GM19372 (cell line): ENCODE data around the gene RDH5.

Experiments used
- ATAC-seq: cut with Tn5 transposase; IDR thresholded peaks from one replicate; pipeline ENCODE4 v1.9.1; 2021; ENCODE audit warnings: mild to moderate bottlenecking, low read depth, moderate library complexity; ENCODE audit not compliant: unreplicated experiment

Gene RDH5, protein sequence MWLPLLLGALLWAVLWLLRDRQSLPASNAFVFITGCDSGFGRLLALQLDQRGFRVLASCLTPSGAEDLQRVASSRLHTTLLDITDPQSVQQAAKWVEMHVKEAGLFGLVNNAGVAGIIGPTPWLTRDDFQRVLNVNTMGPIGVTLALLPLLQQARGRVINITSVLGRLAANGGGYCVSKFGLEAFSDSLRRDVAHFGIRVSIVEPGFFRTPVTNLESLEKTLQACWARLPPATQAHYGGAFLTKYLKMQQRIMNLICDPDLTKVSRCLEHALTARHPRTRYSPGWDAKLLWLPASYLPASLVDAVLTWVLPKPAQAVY

DNA sequence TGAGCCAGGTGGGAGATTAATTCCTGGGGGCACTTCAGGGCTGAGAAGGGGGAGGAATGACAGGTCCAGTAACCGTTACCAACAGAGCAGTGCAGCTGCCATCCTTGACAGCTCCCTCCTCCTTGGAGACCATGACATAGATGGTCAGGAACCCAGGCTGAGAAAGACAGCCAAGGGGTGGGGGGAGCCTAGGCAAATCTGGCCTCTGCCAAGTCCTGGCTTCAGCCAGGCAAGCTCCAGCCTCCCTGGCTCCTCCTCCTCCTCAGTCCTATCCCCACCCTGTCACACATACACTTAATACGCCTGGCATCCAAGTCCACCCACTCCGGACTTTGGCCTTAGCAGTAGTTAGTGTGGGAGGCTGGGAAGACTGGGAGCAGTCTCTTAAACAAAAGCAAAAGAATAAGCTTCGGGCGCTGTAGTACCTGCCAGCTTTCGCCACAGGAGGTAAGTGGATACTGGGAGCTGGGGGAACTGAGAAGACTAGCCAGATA is at the start of gene RDH5:
Gene RDH5 (plus strand): TSS at position 323 of the 494 bp plus-strand sequence. CDS start 792 bp downstream, outside the sequence.
- ATAC-seq = no peak

DNA sequence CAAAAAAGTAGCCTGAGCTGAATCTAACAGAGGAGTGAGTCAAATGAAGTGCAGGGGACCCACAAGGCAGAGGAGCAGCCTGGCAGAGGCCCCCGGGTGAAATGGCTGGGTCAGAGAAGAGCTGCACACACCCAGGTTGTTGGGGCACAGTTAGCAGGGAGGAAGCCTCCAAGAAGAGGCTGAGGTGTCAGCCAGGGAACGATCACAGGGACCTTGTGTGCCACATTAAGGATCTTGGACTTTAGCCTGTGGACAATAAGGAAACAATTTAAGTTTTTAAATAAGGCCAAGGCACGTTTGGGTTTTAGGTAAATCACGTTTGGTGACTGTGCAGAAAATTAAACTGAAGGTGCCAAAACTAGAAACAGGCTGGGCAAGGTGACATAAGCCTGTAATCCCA is 48.4 kb upstream of the RDH5 start:
- ATAC-seq = no peak

DNA sequence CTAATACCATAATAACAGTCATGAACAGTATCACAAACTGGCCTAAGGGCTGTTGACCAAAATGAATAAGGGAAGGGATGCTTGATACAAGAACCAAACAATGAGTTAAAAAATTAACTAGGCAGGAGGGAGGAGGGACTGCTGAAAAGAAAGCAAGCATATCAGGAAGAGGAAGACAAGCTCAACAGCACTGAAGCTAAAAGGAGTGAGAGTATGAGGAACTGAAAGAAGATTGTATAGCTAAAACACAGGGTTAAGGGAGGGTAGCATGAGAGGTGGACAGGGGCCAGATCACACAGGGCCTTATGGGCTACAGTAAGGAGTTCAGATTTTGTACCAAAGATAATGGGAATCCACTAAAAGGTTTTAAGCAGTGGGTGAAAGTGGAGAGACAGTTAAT is 46.6 kb upstream of the RDH5 start:
- ATAC-seq = peak; percentile 100

DNA sequence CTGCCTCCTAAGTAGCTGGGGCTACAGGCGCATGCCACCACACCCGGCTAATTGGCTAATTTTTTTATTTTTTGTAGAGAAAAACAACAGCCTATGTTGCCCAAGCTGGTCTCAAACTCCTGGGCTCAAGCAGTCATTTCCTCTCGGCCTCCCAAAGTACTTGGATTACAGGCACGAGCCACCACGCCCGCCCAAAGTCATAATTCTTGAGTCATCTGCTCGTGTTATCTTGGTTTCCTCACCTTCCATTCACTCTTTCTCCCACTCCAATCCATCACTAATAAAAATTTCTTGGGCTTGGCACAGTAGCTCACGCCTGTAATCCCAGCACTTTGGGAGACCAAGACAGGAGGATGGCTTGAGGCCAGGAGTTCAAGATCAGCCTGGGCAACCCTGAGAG is 44.5 kb upstream of the RDH5 start:
- no peak for ATAC-seq

DNA sequence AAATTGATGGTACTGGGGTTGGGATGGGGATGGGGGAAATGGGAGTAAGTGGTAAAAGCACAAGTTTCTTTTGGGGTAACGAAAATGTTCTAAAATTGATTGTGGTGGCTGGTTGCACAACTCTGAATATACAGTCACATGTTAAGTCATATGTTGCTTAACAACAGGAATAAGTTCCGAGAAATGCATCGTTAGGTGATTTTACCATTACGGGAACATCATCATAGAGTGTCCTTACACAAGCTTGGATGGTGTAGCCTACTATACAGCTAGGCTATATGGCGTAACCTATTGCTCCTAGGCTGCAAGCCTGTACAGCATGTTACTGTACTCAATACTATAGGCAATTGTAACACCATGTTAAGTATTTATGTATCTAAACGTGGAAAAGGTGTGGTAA is 43.5 kb upstream of the RDH5 start:
- no peak for ATAC-seq

DNA sequence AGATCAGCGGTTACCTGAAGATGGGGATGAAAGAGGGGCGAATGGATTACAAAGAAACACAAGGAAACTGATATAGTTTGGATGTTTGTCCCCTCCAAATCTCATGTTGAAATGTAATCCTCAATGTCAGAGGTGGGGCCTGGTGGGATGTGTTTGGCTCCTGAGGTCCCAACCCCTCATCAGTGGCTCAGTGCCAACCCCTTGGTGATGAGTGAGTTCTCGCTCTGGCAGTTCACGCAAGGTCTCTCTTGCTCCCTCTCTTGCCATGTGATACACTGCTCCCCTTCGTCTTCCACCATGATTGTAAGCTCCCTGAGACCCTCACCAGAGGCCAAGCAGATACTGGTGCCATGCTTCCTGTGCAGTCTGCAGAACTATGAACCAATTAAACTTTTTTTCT is 40.5 kb upstream of the RDH5 start:
- ATAC-seq = no peak

DNA sequence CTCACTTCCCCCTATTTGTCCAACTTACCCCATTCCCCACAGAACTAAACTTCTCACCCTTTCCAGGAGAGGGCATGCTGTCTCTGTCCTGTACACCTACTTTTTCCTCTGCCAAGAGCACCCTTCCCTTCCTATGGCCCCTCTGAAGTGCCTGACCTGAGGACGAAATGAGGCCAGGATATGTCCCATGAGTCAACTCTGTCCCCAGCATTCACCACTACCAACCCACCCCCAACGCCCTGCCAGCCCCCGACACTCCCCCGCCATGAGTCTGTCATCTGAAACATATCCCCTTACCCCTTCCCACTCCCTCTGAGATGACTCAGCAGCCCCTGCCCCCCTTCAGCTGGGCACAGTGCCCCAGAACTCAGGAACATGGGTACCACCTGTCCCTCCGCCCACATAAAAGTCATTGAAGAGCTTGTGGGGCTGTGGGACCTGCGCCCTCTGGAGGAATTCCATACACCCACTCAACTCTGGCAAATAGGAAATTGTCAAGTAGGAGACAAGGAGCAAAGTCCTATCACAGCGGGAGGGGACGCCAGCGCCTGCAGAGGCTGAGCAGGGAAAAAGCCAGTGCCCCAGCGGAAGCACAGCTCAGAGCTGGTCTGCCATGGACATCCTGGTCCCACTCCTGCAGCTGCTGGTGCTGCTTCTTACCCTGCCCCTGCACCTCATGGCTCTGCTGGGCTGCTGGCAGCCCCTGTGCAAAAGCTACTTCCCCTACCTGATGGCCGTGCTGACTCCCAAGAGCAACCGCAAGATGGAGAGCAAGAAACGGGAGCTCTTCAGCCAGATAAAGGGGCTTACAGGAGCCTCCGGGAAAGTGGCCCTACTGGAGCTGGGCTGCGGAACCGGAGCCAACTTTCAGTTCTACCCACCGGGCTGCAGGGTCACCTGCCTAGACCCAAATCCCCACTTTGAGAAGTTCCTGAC is 38.8 kb upstream of the RDH5 start:
- no peak for ATAC-seq

DNA sequence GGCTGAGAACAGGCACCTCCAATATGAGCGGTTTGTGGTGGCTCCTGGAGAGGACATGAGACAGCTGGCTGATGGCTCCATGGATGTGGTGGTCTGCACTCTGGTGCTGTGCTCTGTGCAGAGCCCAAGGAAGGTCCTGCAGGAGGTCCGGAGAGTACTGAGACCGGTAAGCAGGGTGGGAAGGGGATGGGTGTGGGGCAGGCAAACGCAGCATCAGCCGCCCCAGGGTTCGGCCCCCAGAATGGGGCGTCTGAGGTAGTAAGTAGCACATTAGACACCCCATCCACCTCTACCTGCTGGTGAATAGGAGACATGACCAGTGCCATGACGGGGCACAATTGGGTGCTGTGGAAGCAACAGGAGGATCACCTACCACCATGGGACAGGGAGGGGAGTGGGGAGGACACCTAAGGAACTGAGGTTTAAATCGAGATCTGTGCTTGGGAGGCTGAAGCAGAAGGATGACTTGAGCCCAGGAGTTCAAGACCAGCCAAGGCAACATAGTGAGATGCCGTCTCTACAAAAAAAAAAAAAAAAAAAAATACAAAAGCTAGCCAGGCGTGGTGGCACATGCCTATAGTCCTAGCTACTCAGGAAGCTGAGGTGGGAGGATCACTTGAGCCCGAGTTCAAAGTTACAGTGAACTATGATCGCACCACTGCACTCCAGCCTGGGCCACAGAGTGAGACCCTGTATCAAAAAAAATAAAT is 38.0 kb upstream of the RDH5 start:
- no peak for ATAC-seq

DNA sequence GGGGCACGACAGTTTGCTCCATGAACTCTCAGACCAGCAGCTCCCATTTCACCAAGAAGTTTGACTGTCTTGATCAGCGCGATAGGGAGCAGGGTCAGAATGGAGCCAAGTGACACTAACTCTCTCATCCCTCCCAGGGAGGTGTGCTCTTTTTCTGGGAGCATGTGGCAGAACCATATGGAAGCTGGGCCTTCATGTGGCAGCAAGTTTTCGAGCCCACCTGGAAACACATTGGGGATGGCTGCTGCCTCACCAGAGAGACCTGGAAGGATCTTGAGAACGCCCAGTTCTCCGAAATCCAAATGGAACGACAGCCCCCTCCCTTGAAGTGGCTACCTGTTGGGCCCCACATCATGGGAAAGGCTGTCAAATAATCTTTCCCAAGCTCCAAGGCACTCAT is 36.5 kb upstream of the RDH5 start:
- ATAC-seq = no peak

DNA sequence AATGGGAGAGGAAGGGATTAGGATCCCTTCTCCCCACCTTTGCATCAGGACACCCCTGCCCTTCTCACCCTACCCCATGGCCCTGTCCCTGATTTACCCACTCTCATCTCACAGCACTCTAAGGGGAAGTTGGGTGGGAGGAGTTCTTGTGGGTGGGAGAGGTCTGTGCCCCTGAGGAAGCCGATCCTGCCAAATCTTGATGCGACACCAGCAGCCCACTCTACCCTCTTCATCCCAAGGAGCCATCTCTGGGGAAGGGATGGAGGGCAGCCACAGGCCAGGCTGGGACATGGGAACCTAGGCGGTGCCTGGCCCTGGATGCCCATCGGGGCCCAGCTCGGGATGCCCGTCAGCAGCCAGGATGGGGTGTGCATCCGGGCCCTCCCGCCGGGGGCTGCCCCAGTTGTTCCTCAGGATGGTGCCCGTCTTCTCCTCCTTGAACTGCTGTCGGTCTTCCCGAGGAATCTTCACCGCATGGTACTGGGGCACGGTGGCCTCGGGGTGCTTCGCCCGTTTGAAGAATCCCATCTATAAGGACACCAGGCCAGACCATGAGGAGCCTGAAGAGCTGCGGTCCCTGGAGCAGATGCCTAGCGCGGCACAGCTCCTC is 35.3 kb upstream of the RDH5 start:
- no peak for ATAC-seq

DNA sequence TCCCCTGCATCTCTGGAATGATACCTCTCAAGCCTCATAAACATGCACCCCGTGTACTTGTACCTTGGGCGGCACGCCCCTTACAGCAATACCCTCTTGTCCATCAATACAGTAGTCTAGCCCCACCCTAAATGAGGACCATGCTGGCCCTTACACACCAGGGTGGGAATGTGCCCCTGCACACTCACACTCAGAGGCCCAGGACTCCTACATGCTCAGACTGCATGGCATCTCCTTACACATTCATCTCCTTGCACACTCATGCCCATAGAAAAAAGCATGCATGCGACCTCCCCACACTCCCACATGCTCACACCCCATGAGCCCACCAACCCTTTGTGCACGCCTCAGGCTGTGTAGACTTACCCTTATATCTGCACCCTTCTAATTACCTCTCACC is 34.5 kb upstream of the RDH5 start:
- no peak for ATAC-seq

DNA sequence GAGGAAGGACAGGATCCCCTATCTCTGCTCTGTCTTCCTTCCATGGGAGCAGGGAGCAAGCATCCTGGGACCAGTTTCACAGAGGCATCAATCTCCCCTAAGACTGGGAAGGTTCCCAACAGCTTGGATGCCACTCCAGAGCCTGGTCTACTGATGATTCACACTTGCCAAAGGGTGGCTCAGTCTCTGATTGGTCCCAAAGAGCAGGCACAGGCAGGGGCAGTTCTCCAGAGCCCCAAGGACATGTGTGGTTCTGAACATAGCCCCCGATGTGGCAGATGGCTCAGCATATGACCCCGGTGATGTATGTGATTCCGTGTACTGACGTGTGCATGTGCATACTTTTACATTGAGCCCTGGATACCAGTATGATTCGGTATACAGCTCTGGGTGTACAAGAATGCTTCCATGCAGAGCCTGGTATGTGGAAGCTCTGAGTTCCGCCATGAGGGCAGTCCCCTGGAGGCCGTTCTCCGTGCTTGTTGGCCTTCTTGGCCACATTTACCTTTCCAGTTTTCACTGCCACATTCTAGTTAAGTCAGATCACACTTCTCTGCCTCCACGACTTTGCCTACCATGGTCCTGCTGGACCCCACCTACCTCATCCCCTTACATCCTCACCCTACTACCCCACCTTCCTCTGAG is 33.7 kb upstream of the RDH5 start:
- ATAC-seq = no peak

DNA sequence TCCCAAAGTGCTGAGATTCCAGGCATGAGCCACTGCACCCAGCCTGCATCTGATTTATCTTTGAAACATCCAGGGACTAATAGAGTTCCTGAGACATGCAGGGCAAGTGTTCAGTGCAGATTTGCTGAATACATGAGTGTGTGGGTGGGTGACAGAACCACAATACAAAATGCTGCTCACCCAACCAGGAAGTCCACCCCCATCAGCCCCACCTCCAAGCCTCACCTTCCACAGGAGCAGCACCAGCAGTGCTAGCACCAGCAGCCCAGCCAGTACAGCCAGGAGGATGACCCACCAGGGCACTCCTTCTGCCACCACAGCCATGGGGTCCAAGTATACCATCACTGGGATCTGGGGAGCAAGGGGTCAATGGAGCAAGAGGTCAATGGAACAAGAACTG is 32.4 kb upstream of the RDH5 start:
- ATAC-seq = peak; percentile 87

DNA sequence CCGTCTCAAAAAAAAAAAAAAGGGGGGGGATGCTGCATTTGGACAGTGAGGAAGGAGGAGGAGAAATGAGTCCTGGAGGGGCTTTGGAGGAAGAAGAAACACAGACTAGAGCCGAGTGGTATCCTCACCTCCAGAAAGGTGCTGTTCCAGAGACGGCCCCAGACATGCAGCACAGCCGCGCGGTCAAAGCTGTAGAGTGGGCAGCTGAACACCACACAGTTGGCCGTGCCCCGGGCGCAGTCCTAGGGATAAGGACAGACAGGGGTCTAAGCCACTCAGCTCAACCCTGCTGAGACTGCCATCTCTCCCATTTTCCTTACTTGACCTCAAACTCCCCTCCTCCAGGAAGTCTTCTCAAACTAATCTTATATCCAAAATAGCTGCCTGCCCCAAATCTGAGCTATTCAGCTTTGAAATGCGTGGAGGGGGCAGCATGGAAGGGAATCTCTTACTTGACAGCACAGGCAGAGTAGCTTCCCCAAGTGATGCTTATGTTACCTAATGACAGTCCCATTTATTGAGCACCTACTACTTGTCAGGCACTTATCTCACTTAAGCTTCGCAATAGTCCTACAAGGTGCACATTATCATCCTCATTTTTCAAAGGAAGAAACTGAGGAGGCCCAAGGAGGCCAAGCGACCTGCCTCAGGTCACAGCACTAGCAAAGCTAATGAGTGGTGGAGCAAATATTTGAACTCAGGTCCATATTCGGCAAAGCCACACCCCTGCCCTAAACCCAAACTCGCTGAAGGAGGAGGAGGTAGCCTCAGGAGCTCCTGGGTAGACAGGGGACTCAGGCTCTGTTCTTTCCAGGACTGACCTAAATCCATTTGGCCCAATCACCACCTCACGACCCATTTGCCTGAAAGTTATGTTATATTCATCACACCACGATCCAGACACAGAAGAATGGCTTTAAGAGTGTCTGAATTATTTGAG is 31.2 kb upstream of the RDH5 start:
- no peak for ATAC-seq

DNA sequence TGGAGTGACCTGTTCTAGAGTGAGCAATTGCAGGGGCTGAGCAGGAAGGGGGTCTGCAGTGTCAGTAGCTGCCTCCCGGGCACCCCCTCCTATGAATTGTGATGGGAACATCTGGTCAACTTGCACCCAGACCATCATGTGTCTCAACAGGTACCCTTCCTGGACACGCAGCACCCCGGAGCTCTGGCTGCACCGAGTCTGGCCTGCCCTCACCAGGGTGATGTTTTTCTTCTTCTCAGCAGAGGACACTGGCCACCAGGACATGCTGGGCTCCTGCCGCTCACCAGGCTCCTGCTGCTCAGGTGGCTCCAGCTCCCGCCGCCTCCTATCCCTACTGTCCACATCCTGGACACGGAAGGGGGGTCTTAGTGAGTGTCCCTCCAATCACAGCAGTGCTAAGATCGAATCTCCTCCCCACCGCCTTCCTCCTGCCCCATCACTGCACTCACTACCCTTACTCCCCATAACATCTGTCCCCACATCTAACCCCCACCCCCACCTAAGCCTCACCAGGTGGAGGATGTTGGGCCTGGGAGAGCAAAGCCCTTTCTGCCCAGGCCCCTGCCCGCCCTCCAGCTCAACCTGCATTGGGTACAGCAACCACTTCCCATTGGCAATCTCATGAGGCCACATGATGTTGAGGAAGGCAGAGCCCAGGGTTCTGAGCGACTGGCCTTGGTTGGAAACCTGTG is 27.4 kb upstream of the RDH5 start:
- no peak for ATAC-seq

DNA sequence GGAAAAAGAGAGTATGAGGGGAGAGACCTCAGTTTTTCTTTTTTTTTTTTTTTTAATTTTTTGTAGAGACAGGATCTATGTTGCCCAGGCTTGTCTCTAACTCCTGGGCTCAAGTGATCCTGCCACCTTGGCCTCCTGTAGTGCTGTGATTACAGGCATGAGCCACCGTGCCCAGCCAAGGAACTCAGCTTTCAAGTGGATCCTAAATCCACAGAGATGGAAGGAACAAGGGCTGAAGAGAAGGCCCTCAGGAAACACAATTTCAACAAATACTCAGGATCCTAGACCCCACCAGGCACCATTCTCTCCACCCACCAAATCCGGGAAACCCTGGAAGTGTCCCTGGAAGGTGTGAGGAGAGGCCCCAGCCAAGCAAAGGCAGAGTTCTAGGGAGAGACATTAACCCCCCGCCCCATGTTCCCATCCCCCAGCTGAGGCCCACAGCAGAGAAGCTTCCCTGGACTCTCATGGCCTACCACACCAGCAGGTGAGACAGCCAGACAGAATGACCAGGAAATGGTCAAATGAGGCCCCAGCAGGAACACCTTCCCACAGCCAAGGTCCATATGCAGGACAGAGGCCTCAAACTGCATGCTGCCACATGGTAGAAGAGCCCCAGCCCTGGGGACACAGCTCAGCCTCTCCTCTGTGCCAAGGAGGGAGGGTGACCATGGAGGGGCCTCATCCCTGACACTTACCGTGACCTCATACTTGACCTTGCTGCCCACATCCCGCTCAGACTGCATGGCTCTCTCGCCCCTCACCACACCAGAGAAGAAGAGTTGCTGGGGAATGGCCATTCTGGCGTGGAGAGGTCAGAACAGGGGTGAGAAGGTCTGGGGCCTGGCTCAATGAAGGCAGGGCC is 26.6 kb upstream of the RDH5 start:
- no peak for ATAC-seq

DNA sequence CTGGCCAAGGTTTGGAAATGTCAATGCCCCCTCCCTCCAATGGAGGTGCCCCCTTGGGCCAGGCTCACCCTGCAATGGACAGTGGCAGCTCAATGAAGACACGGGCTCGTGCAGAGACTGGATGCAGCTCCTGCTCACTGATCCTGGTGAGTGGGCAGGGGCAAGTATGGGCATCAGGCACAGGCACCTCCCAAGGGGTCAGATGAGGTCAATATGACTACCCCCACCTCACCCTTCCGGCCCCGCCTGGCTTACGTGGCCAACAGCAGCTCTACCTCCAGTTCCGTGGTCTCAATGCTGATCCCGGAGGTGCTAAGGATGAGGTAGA is 26.0 kb upstream of the RDH5 start:
- no peak for ATAC-seq

DNA sequence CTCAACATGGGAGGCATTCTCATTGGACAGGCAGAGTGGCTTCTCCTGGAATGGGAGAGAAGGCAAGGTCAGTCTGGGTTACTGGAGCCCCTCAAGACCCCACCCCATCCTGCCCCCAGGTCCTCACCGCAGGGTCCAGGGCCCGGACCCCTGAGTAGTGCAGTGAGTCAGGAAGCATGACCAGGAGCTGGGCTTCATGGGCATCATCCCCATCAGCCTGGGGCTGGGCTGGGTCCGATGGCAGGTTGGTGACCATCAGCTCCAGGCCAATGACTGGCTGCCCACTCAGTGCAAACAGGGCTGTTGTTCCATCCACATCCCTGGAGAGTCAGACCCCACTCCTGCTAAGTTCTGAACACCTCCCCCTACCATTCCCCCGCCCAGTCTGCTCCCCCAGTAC is 25.5 kb upstream of the RDH5 start:
- ATAC-seq = no peak
